Activated CD4-positive, alpha-beta T cell treated with anti-CD3 and anti-CD28 coated beads, Interleukin-2, amount 50 U/mL, for 1 hour (primary cell): ENCODE data around the gene KRTAP20-4.

Source experiments
- DNase-seq: peaks from one replicate; pipeline ENCODE4 v3.0.0-alpha.2; 2020

KRTAP20-4 gene

GRCh38 chr21:30668776-30669175, 48.3 kb downstream of the KRTAP20-4 start:
- no peak for DNase-seq
